Left lung (tissue), 10 donors: Measurements from ENCODE around the gene AVL9. TPM values are rescaled to one million over a fixed set of nuclear protein-coding genes. Genes with fewer than 3 reads are reported as not detected.
"Not testable (repeated sequence)": the region's sequence is repeated elsewhere in the genome, so short reads cannot be mapped to it uniquely, and the experiment has no call there.

Source experiments
- ATAC-seq: fragments of 200-7000 bp; cut with Tn5 transposase; one replicate; pipeline ENCODE4 v1.9.1; 2020; ENCODE audit warnings: moderate library complexity
- DNase-seq, 4 donors: peaks; one replicate each; pipeline ENCODE4 v3.0.0-alpha.2; 2013 to 2020
- H3K27ac ChIP-seq, 2 donors: fragments of 200-600 bp; sonication (generic) in 1 of 2; one replicate each; pipeline versions ENCODE4 v1.5.0 to v1.8.0; 2020 to 2021
- H3K27me3 ChIP-seq, 2 donors: fragments of 200-600 bp; sonication (generic) in 1 of 2; one replicate each; pipeline versions ENCODE4 v1.5.0 to v1.8.0; 2020 to 2021
- H3K36me3 ChIP-seq, 2 donors: fragments of 200-600 bp; sonication (generic) in 1 of 2; one replicate each; pipeline versions ENCODE4 v1.5.0 to v1.8.0; 2020 to 2021
- H3K4me1 ChIP-seq, 2 donors: fragments of 200-600 bp; one replicate each; pipeline ENCODE4 v1.8.0; 2021
- H3K4me3 ChIP-seq, 2 donors: fragments of 200-600 bp; sonication (generic) in 1 of 2; one replicate each; pipeline versions ENCODE4 v1.5.0 to v1.8.0; 2020 to 2021; ENCODE audit warnings: mild to moderate bottlenecking in 1 of 2
- H3K9me3 ChIP-seq, 2 donors: fragments of 200-600 bp; sonication (generic) in 1 of 2; one replicate each; pipeline versions ENCODE4 v1.5.0 to v1.8.0; 2020 to 2021
- intact Hi-C, 2 donors: fragments of 100-400 bp; cut with DNase I; formaldehyde crosslinking; loops; one replicate each; pipeline versions ENCODE4 v1.11.2 to v1.14.2; 2022
- polyA plus RNA-seq, 6 donors: library from polyadenylated mRNA; unstranded; fragments of 120-200 nt; gene quantifications; one replicate each; pipeline ENCODE4 v1.2.1, GENCODE V29; 2013; ENCODE audit not compliant: insufficient read length in 6 of 6
- total RNA-seq, 2 donors: library from RNA; stranded (reverse); fragmentation: NEBNext Ultra II Directional; extraction: Animal tissue kit (Norgen Biotek cat#: 25700); gene quantifications; one replicate each; pipeline ENCODE4 v1.2.1, GENCODE V29; 2021
- TF ChIP-seq, protein P1 (sequence below), 2 donors: fragments of 200-600 bp; sonication (generic) in 1 of 2; IDR thresholded peaks; one replicate each; pipeline versions ENCODE4 v1.5.0 to v1.8.0; 2021; ENCODE audit warnings: antibody characterized with exemption in 2 of 2
- donor health status: DM: no; HTN: yes; CAD: no.
- donor health status: DM: no; HTN: no; CAD: no.

Gene AVL9
- total and polyA plus RNA-seq, 8 donors = 27.6 to 44.2 (median 30.8) TPM

DNA sequence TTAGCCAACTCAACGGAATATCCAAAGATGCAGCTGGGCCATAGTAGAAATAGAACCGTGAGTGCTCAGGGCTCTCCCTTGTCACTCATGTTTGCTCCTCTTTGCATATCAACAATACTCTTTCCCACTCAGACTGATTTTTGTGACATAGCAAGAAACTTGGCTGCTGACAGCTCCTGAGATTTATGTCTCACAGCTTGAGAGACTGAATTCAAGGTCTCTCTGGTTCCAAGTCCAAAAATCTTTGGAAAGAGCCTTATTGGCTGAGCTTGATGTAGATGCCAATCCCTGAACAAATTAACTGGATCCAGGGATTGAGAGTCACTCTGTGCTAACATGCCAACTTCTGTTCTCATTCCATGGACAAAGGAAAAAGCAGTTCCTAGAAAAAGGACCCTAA lies 35.5 kb upstream of the AVL9 start:
- no peak overlapping the region for H3K4me3 ChIP-seq
- no peak for ATAC-seq
- no peak overlapping the region for H3K27ac ChIP-seq
- no peaks in the 10 kb centered on the region for H3K4me1 ChIP-seq
- TF ChIP-seq, protein P1, sequence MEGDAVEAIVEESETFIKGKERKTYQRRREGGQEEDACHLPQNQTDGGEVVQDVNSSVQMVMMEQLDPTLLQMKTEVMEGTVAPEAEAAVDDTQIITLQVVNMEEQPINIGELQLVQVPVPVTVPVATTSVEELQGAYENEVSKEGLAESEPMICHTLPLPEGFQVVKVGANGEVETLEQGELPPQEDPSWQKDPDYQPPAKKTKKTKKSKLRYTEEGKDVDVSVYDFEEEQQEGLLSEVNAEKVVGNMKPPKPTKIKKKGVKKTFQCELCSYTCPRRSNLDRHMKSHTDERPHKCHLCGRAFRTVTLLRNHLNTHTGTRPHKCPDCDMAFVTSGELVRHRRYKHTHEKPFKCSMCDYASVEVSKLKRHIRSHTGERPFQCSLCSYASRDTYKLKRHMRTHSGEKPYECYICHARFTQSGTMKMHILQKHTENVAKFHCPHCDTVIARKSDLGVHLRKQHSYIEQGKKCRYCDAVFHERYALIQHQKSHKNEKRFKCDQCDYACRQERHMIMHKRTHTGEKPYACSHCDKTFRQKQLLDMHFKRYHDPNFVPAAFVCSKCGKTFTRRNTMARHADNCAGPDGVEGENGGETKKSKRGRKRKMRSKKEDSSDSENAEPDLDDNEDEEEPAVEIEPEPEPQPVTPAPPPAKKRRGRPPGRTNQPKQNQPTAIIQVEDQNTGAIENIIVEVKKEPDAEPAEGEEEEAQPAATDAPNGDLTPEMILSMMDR (IDR thresholded peaks at IDR 0.05) = no peak
- H3K9me3 ChIP-seq = no peaks in the 10 kb centered on the region
- no peak for DNase-seq
- H3K36me3 ChIP-seq = no peaks in the 10 kb centered on the region
- no peaks in the 10 kb centered on the region for H3K27me3 ChIP-seq
- intact Hi-C loops = no loop called here

DNA sequence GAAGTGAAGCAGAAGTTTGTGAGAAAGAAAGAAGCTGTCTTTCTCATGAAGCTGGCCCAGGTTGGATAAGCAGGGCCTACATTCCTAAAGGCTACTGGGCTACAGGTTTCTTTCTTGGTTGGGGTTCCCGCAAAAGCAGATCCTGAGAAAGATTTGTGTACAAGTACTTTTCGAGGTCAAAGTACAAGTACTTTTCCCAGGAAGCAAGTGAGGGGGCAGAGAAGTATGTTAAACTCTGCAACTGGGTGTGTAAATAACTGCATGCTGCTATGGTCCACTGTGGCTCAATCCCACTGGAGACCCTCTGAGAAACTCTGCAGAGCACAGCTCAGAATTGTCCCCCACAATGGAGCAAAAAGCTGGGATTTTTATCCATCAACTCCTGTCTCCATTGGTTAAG lies 33.8 kb upstream of the AVL9 start:
- Histone ChIP-seq H3K9me3 (no peaks in the 10 kb centered on the region), H3K4me1 (no peaks in the 10 kb centered on the region), H3K27ac (no peak overlapping the region), H3K36me3 (no peaks in the 10 kb centered on the region), H3K4me3 (no peak overlapping the region), H3K27me3 (no peaks in the 10 kb centered on the region)
- DNase-seq = no peak
- intact Hi-C loops = no loop called here
- TF ChIP-seq, protein P1 (IDR thresholded peaks at IDR 0.05) = no peak
- ATAC-seq = no peak

DNA sequence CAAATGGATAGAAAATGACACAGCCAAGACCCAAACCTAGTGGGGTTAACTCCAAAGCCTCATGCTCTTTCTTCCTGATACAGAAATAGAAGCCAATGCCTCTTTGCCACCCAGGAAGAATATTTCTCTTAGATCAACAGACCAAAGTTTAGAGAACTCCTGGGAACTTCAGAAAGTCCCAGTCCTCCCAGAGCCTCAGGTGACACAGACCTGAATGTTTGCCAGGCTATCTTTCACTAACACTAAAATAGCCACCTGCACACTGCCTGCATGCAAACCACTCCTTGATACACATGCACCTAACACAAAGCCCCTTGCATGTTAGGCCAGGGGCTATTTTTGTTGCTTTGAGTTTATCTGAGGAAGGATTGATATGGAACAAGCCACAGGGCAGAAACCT lies 32.8 kb upstream of the AVL9 start:
- ATAC-seq (no peak), DNase-seq (no peak)
- Histone ChIP-seq H3K4me3 (no peak overlapping the region), H3K27ac (no peak overlapping the region), H3K9me3 (no peaks in the 10 kb centered on the region), H3K36me3 (no peaks in the 10 kb centered on the region), H3K27me3 (no peaks in the 10 kb centered on the region), H3K4me1 (no peaks in the 10 kb centered on the region)
- TF ChIP-seq, protein P1 (IDR thresholded peaks at IDR 0.05) = no peak
- intact Hi-C loops = no loop called here

DNA sequence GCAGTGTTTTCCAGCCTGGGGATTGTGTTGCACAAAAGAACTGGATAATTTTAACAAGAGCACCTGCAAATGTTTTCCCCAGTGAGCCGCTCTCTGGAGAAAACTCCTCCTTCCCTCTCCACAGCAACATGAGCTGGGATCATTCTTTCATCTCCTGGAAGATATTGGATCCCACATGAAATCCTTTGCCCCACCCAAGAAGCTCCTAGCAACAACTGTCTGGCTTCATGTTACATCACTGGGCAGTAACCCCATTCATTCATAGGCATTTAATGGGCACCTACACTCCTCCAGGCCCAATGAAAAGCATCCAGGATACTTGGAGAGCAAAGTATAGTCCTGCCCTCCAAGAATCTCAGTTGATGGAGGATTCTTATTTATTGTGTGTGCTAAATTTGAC lies 32.3 kb upstream of the AVL9 start:
- no peaks in the 10 kb centered on the region for H3K4me1 ChIP-seq
- intact Hi-C loops = no loop called here
- TF ChIP-seq, protein P1 (IDR thresholded peaks at IDR 0.05) = no peak
- ATAC-seq = no peak
- no peaks in the 10 kb centered on the region for H3K9me3 ChIP-seq
- H3K36me3 ChIP-seq = no peaks in the 10 kb centered on the region
- no peaks in the 10 kb centered on the region for H3K27me3 ChIP-seq
- H3K27ac ChIP-seq = no peak overlapping the region
- no peak for DNase-seq
- H3K4me3 ChIP-seq = no peak overlapping the region

DNA sequence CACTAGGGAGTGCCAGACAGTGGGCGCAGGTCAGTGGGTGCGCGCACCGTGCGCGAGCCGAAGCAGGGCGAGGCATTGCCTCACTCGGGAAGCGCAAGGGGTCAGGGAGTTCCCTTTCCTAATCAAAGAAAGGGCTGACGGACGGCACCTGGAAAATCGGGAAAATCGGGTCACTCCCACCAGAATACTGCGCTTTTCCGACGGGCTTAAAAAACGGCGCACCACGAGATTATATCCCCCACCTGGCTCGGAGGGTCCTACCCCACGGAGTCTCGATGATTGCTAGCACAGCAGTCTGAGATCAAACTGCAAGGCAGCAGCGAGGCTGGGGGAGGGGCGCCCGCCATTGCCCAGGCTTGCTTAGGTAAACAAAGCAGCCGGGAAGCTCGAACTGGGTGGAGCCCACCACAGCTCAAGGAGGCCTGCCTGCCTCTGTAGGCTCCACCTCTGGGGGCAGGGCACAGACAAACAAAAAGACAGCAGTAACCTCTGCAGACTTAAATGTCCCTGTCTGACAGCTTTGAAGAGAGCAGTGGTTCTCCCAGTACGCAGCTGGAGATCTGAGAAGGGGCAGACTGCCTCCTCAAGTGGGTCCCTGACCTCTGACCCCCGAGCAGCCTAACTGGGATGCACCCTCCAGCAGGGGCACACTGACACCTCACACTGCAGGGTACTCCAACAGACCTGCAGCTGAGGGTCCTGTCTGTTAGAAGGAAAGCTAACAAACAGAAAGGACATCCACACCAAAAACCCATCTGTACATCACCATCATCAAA lies 30.5 kb upstream of the AVL9 start:
- H3K9me3 ChIP-seq, H3K27ac ChIP-seq, H3K4me3 ChIP-seq, H3K4me1 ChIP-seq, ATAC-seq, H3K27me3 ChIP-seq, intact Hi-C loops, H3K36me3 ChIP-seq, DNase-seq: not testable (repeated sequence)

DNA sequence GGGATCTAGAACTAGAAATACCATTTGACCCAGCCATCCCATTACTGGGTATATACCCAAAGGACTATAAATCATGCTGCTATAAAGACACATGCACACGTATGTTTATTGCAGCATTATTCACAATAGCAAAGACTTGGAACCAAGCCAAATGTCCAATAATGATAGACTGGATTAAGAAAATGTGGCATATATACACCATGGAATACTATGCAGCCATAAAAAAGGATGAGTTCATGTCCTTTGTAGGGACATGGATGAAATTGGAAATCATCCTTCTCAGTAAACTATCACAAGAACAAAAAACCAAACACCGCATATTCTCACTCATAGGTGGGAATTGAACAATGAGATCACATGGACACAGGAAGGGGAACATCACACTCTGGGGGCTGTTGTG lies 25.3 kb upstream of the AVL9 start:
- ATAC-seq, DNase-seq, H3K4me1 ChIP-seq, H3K27ac ChIP-seq, H3K9me3 ChIP-seq, H3K4me3 ChIP-seq, H3K27me3 ChIP-seq, intact Hi-C loops, H3K36me3 ChIP-seq: not testable (repeated sequence)
